Subcutaneous adipose tissue (tissue), 4 donors: ENCODE data around the gene TTC3. TPM values are rescaled to one million over a fixed set of nuclear protein-coding genes. Genes with fewer than 3 reads are reported as not detected.

Source experiments
- CTCF ChIP-seq: fragments of 450-650 bp; IDR thresholded peaks from one replicate; pipeline ENCODE4 v1.5.1; 2016; ENCODE audit warnings: low read depth, mild to moderate bottlenecking, control low read depth, antibody characterized with exemption, moderate library complexity
- total RNA-seq, 4 donors: library from RNA; depleted of rRNA; stranded (reverse); fragments of >200 nt; gene quantifications; one replicate each; pipeline ENCODE4 v1.1.0, GENCODE V29; 2016

The TTC3 gene
- total RNA-seq, 4 donors from 2014 or later = 179 to 309 (median 223) TPM

DNA sequence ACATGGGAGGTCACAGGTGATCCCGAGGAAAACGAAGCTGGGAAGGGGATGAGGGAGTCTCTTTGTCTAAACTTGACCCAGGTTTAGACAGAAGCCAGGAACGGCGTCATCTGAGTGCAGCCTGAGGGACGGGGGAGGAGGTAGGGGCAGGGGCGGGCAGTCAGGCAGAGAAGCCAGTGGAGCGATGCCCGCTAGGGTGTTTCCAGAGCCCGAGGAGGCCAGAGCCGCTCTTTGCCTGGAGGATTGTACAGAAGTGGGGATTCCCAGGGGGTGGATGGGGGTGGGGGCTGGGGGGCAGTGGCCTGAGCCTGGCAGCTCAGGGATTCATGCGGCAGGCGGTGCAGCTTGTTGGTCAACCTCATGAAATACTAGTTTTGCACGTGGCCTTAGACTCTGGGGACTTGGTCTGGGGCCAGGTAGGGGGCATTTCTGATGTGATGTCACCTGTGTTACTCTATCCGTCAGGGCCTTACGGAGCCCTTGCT lies 135.7 kb downstream of the TTC3 start:
- TF ChIP-seq CTCF = no peak

- no peak for TF ChIP-seq CTCF
These were observed 137.1 kb downstream of the TTC3 start for GRCh38 chr21:37210130-37210529.

GRCh38 chr21:37210799-37211198 lies 137.7 kb downstream of the TTC3 start:
- TF ChIP-seq CTCF = no peak

DNA sequence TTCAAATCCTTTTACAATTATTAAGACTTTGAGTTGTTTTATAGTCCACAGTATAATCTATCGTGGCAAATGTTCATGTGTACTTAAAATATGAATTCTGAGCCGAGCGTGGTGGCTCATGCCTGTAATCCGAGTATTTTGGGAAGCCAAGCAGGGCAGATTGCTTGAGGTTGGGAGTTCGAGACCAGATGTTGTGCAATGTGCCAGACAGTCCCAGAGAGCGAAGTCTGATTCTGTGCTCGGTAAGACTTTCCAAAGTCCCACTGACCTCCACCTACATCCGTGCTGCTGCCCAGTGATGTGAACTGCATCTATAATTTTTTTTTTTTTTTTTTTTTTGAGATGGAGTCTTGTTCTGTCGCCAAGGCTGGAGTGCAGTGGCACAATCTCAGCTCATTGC lies 141.9 kb downstream of the TTC3 start:
- TF ChIP-seq CTCF = no peak

GRCh38 chr21:37219761-37220432 lies 146.8 kb downstream of the TTC3 start:
- TF ChIP-seq CTCF = no peak

GRCh38 chr21:37220433-37220980 lies 147.5 kb downstream of the TTC3 start:
- no peak for TF ChIP-seq CTCF

DNA sequence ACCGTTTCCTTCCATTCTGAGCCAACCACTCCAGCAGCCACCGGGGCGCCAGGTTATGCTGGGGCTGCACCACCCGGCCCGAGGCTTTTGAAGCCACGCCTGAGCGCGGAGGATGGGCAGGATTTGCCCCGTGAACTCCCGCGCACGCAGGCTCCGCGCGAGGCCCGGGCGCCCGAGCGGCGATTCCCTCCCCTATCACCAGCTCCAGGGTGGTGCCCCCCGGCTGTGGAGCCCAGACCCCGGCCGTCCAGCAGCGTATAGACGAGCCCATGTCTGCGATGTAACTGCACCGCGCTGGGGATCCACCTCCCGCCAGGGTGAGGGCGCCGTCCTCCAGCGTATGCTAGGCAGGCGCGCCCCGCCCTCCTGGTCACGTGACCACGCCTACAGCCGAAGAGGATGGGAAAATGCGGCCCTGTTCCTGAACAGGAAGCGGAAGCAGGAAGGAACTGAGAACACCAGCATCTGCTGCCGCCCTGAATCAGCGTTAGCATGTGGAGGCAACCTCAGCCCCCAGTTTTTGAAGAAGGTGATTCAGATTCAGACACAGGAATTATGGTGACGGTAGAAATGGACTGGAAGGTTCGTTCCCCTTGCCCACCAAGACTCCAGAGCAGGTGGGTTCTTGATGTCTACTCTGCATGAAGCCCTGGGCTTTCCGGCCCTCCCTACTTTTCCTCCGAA lies 148.1 kb downstream of the TTC3 start:
- no peak for TF ChIP-seq CTCF
